HUES48 (cell line): ENCODE data around the gene PKD2L1.
"Not testable (repeated sequence)": the region's sequence is repeated elsewhere in the genome, so short reads cannot be mapped to it uniquely, and the experiment has no call there.

Experiments used
- H3K27ac ChIP-seq: one replicate; pipeline ENCODE4 v1.7.0; 2013; ENCODE audit warnings: low read depth, low read length, inconsistent platforms
- H3K27me3 ChIP-seq: 2 replicates; pipeline ENCODE4 v1.6.1; 2013; ENCODE audit warnings: mild to moderate bottlenecking, low read length; ENCODE audit not compliant: control insufficient read depth, insufficient read depth
- H3K36me3 ChIP-seq: 2 replicates; pipeline ENCODE4 v1.6.1; 2013; ENCODE audit warnings: low read length; ENCODE audit not compliant: control insufficient read depth, insufficient read depth
- H3K4me1 ChIP-seq: 2 replicates; pipeline ENCODE4 v1.6.1; 2013; ENCODE audit warnings: mild to moderate bottlenecking, low read length; ENCODE audit not compliant: control insufficient read depth, insufficient read depth
- H3K4me3 ChIP-seq: 2 replicates; pipeline ENCODE4 v1.5.1; 2013; ENCODE audit warnings: mild to moderate bottlenecking, low read depth, low read length
- H3K9ac ChIP-seq: 2 replicates; pipeline ENCODE4 v1.6.1; 2013; ENCODE audit warnings: mild to moderate bottlenecking, low read depth, low read length, moderate library complexity
- H3K9me3 ChIP-seq: 2 replicates; pipeline ENCODE4 v1.6.1; 2013; ENCODE audit warnings: low read length; ENCODE audit not compliant: control insufficient read depth, insufficient read depth

The PKD2L1 gene

GRCh38 chr10:100301123-100301522, 28.9 kb downstream of the PKD2L1 start:
- not testable (repeated sequence) for H3K9ac ChIP-seq, H3K27me3 ChIP-seq, H3K4me3 ChIP-seq, H3K36me3 ChIP-seq, H3K9me3 ChIP-seq
- H3K27ac ChIP-seq = peak overlapping the region; percentile 54
- H3K4me1 ChIP-seq = peaks cover 20% of the 10 kb centered on the region

DNA sequence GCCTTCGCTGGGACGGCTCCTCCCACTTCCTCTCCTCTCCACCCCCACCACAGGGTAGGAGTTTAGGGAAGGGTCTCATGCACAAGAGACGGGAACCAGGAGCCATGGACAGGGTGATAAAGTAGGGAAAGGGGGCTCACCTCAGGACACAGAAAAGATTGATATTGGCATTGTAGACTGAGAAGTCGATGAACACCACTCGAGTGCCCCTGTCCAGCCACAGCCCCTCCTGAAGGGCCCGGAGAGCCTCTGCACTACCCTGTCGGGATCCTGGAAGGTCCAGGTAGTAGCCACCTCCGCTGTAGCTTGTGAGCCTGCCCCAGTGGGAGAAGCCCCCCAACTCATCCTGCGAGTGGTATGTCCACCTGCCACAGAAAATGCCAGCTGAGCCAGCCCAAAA, 32.8 kb downstream of the PKD2L1 start:
- Histone ChIP-seq H3K9me3 (0 out of 2 replicates have a peak, but pooled peaks cover 6% of the 10 kb centered on the region), H3K27me3 (no peaks in the 10 kb centered on the region), H3K4me3 (no peak overlapping the region), H3K9ac (no peak overlapping the region), H3K4me1 (peaks cover 16% of the 10 kb centered on the region), H3K27ac (no peak overlapping the region), H3K36me3 (no peaks in the 10 kb centered on the region)

GRCh38 chr10:100293066-100293465, 37.0 kb downstream of the PKD2L1 start:
- Histone ChIP-seq H3K9ac (no peak overlapping the region), H3K4me3 (no peak overlapping the region), H3K27me3 (no peaks in the 10 kb centered on the region), H3K27ac (no peak overlapping the region), H3K36me3 (no peaks in the 10 kb centered on the region), H3K9me3 (no peaks in the 10 kb centered on the region), H3K4me1 (no peaks in the 10 kb centered on the region)

- H3K4me3 ChIP-seq, H3K36me3 ChIP-seq, H3K4me1 ChIP-seq, H3K27me3 ChIP-seq, H3K9me3 ChIP-seq, H3K9ac ChIP-seq, H3K27ac ChIP-seq: not testable (repeated sequence)
Observed at GRCh38 chr10:100292300-100292699, 37.7 kb downstream of the PKD2L1 start.

- Histone ChIP-seq H3K27ac (no peak overlapping the region), H3K9ac (no peak overlapping the region), H3K9me3 (no peaks in the 10 kb centered on the region), H3K4me3 (no peak overlapping the region), H3K36me3 (no peaks in the 10 kb centered on the region), H3K4me1 (peaks cover 6% of the 10 kb centered on the region), H3K27me3 (no peaks in the 10 kb centered on the region)
Observed at GRCh38 chr10:100291356-100291755, 38.7 kb downstream of the PKD2L1 start.

- H3K9me3 ChIP-seq = no peaks in the 10 kb centered on the region
- H3K27me3 ChIP-seq = no peaks in the 10 kb centered on the region
- no peak overlapping the region for H3K4me3 ChIP-seq
- no peaks in the 10 kb centered on the region for H3K36me3 ChIP-seq
- peaks cover 10% of the 10 kb centered on the region for H3K4me1 ChIP-seq
- no peak overlapping the region for H3K9ac ChIP-seq
- no peak overlapping the region for H3K27ac ChIP-seq
Observed at GRCh38 chr10:100289641-100290040, 40.4 kb downstream of the PKD2L1 start.

DNA sequence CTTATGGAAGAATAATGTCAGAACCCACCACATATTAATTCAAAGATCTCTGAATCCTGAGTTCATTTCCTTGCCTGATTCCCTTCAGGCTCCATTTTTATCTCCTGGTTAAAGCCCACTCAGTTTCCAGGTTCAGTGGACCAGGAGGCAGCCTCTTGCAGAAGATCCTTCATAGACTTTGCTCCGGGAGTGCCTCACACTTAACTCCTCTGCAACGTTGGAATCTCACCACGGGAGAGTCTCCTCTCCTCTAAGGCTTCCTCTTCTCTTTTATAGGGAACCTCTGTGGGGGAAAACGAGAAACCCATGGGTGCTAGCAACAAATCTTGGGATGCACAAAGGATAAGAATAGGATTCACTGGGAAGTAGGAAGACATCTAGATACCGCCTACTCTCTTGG, 41.8 kb downstream of the PKD2L1 start:
- H3K4me1 ChIP-seq = peaks cover 10% of the 10 kb centered on the region
- no peak overlapping the region for H3K4me3 ChIP-seq
- no peak overlapping the region for H3K27ac ChIP-seq
- no peak overlapping the region for H3K9ac ChIP-seq
- no peaks in the 10 kb centered on the region for H3K27me3 ChIP-seq
- peaks cover 13% of the 10 kb centered on the region for H3K36me3 ChIP-seq
- H3K9me3 ChIP-seq = no peaks in the 10 kb centered on the region

DNA sequence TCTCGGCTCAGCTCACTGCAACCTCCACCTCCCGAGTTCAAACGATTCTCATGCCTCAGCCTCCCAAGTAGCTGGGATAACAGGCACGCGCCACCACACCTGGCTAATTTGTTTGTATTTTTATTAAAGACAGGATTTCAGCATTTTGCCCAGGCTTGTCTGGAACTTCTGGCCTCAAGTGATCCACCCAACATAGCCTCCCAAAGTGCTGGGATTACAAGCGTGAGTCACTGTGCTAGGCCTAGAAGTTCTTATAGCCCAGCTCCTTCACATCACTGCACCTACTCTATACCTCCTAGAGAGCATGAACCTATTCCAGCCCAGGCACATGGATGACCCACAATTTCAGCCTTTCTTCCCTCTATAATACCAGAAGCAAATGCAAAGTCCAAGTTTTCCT, 42.3 kb downstream of the PKD2L1 start:
- H3K36me3 ChIP-seq = peaks cover 18% of the 10 kb centered on the region
- no peak overlapping the region for H3K9ac ChIP-seq
- H3K9me3 ChIP-seq = no peaks in the 10 kb centered on the region
- peaks cover 10% of the 10 kb centered on the region for H3K4me1 ChIP-seq
- H3K4me3 ChIP-seq = no peak overlapping the region
- no peaks in the 10 kb centered on the region for H3K27me3 ChIP-seq
- no peak overlapping the region for H3K27ac ChIP-seq

- H3K9me3 ChIP-seq = no peaks in the 10 kb centered on the region
- H3K4me1 ChIP-seq = peaks cover 10% of the 10 kb centered on the region
- H3K27me3 ChIP-seq = no peaks in the 10 kb centered on the region
- H3K4me3 ChIP-seq = peak within 1 kb of the TSS; percentile 79
- H3K9ac ChIP-seq = peak within 1 kb of the TSS; percentile 58
- H3K27ac ChIP-seq = peak within 1 kb of the TSS; percentile 79
- H3K36me3 ChIP-seq = peaks cover 29% of the 10 kb centered on the region
Observed at GRCh38 chr10:100286051-100287033, 43.7 kb downstream of the PKD2L1 start, which contains the start of gene BLOC1S2. Gene BLOC1S2, minus strand, starts transcription at chr10:100286680. Its CDS starts 21 bp downstream, at chr10:100286659.

DNA sequence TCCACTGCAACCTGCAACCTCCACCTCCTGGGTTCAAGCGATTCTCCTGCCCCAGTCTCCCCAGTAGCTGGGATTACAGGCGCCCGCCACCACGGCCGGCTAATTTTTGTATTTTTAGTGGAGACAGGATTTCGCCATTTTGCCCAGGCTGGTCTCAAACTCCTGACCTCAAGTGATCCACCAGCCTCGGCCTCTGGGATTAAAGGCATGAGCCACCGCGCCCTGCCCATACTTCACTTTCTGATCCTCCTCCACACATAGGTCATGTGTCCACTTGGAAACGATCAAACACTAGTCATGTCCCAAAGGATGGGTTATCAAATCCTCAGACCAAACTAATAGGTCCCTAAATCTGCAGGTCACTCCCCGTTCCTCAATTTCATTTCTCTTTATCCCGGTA, 44.7 kb downstream of the PKD2L1 start:
- H3K27me3 ChIP-seq, H3K9me3 ChIP-seq, H3K4me1 ChIP-seq: not testable (repeated sequence)
- H3K27ac ChIP-seq = peak overlapping the region; percentile 79
- peak overlapping the region; percentile 58 for H3K9ac ChIP-seq
- H3K36me3 ChIP-seq = peaks cover 38% of the 10 kb centered on the region
- H3K4me3 ChIP-seq = peak overlapping the region; percentile 79

GRCh38 chr10:100282907-100283306, 47.1 kb downstream of the PKD2L1 start:
- Histone ChIP-seq H3K4me3 (no peak overlapping the region), H3K9me3 (peaks cover 5% of the 10 kb centered on the region; the same call in 1 of the 2 replicates), H3K27ac (no peak overlapping the region), H3K27me3 (no peaks in the 10 kb centered on the region), H3K36me3 (peaks cover 56% of the 10 kb centered on the region), H3K9ac (no peak overlapping the region), H3K4me1 (peaks cover 10% of the 10 kb centered on the region)
